ENCODE measurements around the gene GARS1.

Gene GARS1

DNA sequence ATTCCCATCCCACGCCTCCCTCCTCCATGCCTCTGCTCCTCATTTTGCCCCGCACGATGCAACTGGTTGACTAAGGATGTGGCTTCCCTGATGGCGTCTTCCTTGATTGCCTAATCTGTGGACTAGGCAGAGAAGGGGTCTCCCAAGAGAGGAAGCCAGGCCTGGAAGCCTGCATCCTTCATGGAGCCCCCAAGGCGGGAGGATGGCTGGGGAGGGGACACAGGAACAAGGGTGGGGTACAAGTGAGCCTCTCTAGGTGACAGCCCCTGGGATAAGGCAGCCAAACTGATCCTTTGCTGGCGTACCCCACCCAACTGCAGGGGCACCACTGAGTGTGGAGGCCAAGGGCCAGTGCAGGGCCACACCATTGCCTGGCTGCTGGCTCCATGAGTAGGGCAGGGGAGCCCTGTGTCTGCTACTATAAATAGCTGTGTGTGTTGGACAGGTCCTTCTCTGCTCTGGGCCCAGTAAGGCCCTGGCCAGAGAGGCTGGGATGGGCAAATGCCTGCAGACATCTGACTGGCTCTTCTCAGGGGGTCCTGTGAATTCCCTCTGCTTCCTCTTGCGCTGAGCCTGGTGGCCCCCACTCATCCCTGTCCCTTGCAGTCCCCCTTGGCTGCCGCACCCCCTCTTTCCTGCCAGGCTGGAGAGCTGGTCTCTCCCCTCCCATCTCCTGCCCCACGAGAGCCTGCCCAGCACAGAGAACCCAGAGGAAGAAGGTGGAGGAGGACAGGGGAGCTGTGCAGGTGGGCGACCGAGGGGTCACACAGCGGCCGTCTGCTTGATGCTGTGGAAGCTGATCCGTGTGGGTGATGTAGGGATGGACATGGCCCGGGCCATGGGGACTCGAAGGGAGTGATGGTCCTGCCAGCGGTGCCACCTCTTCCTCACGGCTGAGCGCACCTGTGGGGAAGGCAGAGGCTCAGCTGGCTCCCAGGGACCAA is 58.3 kb downstream of the GARS1 start:
- WGBS, 2 experiments = 94 to 96% methylated on average over 19 of the region's 19 CpGs

DNA sequence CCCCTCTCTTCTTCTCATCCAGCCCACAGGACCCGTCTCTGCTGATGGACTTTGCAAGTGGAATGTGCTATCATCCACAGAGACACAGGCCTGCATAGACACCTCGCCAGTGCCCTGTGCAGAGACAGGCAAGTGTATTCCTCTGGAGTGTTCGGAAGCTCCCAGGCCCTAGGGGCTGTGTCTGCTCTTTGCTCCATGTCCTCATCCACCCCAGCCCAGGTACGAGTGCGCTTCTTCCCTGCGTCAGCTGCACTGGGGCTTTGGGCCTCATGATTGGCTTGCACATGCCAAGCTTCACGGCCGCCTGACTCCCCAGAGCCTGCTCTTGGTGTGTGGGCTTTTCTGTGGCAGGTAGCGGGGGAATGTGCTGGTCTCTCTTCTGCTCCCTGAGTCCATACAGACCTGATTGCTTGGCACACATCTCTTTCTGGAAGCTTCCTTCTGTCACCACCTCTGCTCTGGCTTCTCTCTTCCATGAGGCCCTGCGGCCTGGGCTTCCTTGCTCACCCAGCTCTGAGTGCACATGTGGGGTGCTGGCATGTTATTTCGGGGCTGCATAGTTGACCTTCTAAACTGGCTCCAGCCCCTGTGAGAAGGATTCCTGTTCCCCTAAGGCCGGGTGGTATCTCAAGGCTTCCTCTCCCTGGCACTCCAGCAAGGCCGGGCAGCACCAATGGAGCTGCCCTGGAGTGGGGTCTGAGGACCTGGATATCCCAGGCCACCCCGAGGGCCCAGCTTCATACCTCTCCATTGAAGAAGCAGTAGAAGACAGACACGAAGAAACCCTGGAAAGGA is 59.8 kb downstream of the GARS1 start:
- no peaks in the 10 kb centered on the region for H3K9me3 ChIP-seq (ENCODE audit: control insufficient read depth, low read length)
- H3K36me3 ChIP-seq (ENCODE audit: control insufficient read depth, insufficient read depth, low read length) = no peaks in the 10 kb centered on the region
- no peaks in the 10 kb centered on the region for H3K27me3 ChIP-seq (ENCODE audit: control insufficient read depth, insufficient read depth, low read length, poor library complexity, severe bottlenecking)
- no peak overlapping the region for H3K4me3 ChIP-seq (ENCODE audit: insufficient read depth, low read depth, low read length)
- H3K27ac ChIP-seq (ENCODE audit: insufficient read depth, low read depth, low read length, poor library complexity, severe bottlenecking) = no peak overlapping the region
- WGBS, 2 experiments = 95 to 96% methylated on average over 15 of the region's 15 CpGs
- no peaks in the 10 kb centered on the region for H3K4me1 ChIP-seq (ENCODE audit: control insufficient read depth, insufficient read depth, low read length)

More for the DNA sequence above, 58.3 kb downstream of the GARS1 start:
- H3K27ac ChIP-seq (ENCODE audit: insufficient read depth, low read depth, low read length, poor library complexity, severe bottlenecking) = no peak overlapping the region
- H3K4me3 ChIP-seq (ENCODE audit: insufficient read depth, low read depth, low read length) = no peak overlapping the region
- H3K36me3 ChIP-seq (ENCODE audit: control insufficient read depth, insufficient read depth, low read length) = no peaks in the 10 kb centered on the region
- no peaks in the 10 kb centered on the region for H3K27me3 ChIP-seq (ENCODE audit: control insufficient read depth, insufficient read depth, low read length, poor library complexity, severe bottlenecking)
- peaks cover 1% of the 10 kb centered on the region for H3K4me1 ChIP-seq (ENCODE audit: control insufficient read depth, insufficient read depth, low read length)
- no peaks in the 10 kb centered on the region for H3K9me3 ChIP-seq (ENCODE audit: control insufficient read depth, low read length)

DNA sequence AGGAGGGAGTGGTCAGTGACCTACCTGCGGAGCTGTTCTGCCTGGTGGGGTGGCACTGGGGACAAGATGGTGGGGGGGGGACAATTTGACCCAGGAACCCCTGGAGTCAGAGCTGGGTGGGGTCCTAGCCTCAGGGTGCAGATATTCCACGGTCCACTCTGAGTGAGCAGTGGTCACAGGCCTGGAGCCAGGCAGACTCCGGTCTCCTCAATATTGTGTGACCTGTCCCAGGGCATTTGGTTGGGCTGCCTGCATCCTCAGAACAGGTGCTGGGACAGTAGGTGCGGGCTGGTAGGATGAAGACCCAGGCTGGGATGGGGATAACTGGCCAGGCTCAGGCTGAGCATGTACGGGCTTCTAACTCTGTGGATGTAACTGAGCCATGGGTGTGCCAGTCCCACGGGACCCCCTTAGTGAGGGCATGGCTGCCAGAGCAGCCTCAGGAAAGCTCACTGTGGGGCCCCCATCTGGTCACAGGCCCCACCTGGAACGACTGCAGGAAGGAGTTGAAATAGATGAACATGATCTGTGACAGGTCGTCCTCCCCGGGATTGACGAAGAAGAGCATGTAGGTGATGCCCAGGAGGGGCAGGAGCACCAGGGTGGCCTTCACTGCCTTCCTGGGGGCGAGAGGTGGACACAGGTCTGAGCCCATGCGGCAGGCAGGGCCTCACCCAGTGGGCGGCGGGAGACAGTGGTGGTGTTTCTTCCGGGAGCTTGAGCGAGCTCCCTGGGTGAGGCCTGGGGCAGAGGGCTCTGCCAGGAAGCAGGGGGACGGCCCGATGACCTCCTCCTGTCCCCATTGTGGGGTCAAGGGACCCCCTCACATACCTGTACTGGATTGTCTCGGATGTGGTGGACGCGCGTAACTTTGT is 60.7 kb downstream of the GARS1 start:
- no peak overlapping the region for H3K4me3 ChIP-seq (ENCODE audit: insufficient read depth, low read depth, low read length)

DNA sequence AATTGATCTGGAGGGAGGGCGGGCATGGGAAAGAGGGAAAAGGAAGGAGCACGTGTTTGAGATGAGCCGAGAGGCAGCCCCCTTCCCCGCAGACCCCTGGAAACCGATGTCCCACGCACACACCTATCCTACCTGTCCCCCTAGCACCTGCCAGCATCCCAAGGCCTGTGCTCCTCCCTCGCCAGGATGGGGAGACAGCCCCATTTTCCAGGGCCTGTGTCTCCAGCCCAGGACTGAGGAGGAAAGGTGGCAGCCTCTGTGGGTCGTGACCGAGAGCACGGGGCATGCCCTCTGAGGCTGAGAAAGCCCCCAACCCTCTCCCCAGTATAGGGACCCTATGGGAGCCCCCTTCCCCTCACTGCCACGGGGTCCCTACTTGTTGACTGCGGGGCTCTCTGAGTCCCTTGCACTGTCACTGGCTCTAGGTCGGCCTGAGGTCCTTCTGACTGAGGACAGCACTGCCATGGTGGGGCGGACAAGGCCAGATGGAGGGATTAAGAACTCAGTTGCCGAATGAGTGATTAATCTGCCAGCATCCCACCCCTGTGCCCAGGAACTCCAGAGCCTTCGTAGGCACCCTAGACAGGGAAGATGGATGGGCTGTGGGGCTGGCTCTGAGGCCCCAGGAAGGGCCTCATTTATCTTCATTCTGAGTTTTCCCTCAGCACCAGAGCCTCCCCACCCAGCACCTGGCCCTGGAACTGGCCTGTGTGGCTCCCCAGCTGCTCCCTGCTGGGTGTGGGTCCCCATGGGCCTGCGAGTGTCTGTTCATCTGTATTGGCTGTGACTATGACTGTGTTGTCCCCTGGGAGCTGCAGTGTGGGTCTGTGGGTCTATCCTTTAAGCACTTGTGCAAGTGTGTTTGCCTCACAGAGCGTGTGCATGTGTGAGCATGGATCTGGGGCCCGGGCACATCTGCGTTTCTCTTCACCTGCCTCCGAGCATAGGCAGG is 61.6 kb downstream of the GARS1 start:
- H3K27me3 ChIP-seq (ENCODE audit: control insufficient read depth, insufficient read depth, low read length, poor library complexity, severe bottlenecking) = no peaks in the 10 kb centered on the region
- no peaks in the 10 kb centered on the region for H3K36me3 ChIP-seq (ENCODE audit: control insufficient read depth, insufficient read depth, low read length)
- H3K27ac ChIP-seq (ENCODE audit: insufficient read depth, low read depth, low read length, poor library complexity, severe bottlenecking) = no peak overlapping the region
- 88% methylated on average over 21 of the region's 21 CpGs for WGBS, 2 experiments
- H3K9me3 ChIP-seq (ENCODE audit: control insufficient read depth, low read length) = no peaks in the 10 kb centered on the region
- no peak overlapping the region for H3K4me3 ChIP-seq (ENCODE audit: insufficient read depth, low read depth, low read length)
- H3K4me1 ChIP-seq (ENCODE audit: control insufficient read depth, insufficient read depth, low read length) = no peaks in the 10 kb centered on the region

More for the DNA sequence above, 60.7 kb downstream of the GARS1 start:
- Histone ChIP-seq H3K36me3 (ENCODE audit: control insufficient read depth, insufficient read depth, low read length) (no peaks in the 10 kb centered on the region), H3K27me3 (ENCODE audit: control insufficient read depth, insufficient read depth, low read length, poor library complexity, severe bottlenecking) (no peaks in the 10 kb centered on the region), H3K27ac (ENCODE audit: insufficient read depth, low read depth, low read length, poor library complexity, severe bottlenecking) (no peak overlapping the region), H3K9me3 (ENCODE audit: control insufficient read depth, low read length) (no peaks in the 10 kb centered on the region), H3K4me1 (ENCODE audit: control insufficient read depth, insufficient read depth, low read length) (no peaks in the 10 kb centered on the region)
- 92% methylated on average over 22 of the region's 22 CpGs for WGBS, 2 experiments

DNA sequence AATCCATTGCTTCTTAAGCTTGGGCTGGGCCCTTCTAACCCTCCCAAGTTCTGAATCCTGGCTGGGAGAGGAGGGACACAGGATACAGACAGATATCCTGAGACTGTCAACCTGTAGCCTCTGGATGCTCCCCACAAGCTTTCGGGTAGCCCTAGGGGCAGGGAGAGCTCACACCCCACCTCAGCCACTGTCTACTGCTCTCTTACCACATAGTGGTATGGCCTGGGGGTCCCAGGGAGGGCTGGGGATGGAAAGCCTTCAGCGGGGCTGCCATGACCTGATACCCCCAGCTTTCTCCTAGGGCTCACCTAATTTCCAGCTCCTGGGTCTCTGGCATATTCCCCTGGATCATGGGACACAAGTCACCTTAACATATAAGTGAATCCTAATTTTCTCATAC is 62.5 kb downstream of the GARS1 start:
- H3K27ac ChIP-seq (ENCODE audit: insufficient read depth, low read depth, low read length, poor library complexity, severe bottlenecking) = no peak overlapping the region
- WGBS, 2 experiments = 90% methylated on average over 2 of the region's 2 CpGs

DNA sequence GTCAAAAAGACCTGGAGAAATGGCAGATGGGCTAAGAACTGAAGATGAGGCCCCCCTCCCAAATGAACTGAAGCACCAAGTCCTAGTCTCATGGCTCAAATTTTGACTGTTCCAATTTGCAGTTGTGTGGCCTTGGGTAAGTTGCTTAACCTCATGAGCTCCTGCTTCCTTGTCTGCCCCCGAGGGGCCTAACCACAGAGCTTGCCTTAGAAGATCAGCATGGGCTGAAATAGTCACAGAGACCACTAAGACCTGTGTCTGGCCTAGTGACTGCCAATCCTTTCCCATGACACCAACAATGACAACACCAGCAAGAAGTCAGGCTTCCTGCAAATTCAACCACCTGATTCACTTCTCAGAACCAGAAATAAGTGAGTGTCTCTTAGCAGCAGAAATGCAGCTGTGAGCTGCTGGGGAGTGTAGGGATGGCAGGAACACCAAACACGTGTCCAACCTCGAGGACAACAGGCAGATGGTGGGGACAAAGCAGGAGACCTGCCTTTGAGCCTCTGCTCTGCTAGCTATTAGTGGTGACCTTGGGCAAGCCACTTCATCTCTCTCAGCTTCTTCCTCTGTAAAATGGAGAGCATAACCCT is 63.9 kb downstream of the GARS1 start:
- Histone ChIP-seq H3K27me3 (ENCODE audit: control insufficient read depth, insufficient read depth, low read length, poor library complexity, severe bottlenecking) (no peaks in the 10 kb centered on the region), H3K4me1 (ENCODE audit: control insufficient read depth, insufficient read depth, low read length) (no peaks in the 10 kb centered on the region), H3K9me3 (ENCODE audit: control insufficient read depth, low read length) (no peaks in the 10 kb centered on the region), H3K27ac (ENCODE audit: insufficient read depth, low read depth, low read length, poor library complexity, severe bottlenecking) (no peak overlapping the region), H3K36me3 (ENCODE audit: control insufficient read depth, insufficient read depth, low read length) (no peaks in the 10 kb centered on the region), H3K4me3 (ENCODE audit: insufficient read depth, low read depth, low read length) (no peak overlapping the region)
- WGBS, 2 experiments = 93 to 95% methylated on average over 3 of the region's 3 CpGs

More for the DNA sequence above, 62.5 kb downstream of the GARS1 start:
- Histone ChIP-seq H3K36me3 (ENCODE audit: control insufficient read depth, insufficient read depth, low read length) (no peaks in the 10 kb centered on the region), H3K4me1 (ENCODE audit: control insufficient read depth, insufficient read depth, low read length) (no peaks in the 10 kb centered on the region), H3K4me3 (ENCODE audit: insufficient read depth, low read depth, low read length) (no peak overlapping the region), H3K27me3 (ENCODE audit: control insufficient read depth, insufficient read depth, low read length, poor library complexity, severe bottlenecking) (no peaks in the 10 kb centered on the region), H3K9me3 (ENCODE audit: control insufficient read depth, low read length) (no peaks in the 10 kb centered on the region)

DNA sequence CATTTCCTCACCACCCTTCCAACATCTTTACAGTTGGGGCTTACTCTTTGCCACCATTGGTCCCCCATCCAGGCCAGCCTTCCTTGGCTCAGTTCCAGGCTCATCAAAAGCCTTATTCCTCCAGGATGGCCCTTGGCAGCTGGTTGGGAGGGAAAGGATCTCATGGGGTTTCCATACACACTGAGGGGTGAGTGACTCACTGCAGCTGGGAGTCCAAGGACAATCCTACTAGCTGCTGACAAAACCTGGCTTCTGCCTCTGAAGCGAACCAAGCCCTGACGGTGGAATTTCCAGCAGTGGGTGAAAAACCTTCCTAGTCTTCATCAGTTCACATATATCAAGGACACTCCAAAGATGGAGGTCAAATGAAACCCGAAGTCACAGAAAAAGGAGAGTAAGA is 64.6 kb downstream of the GARS1 start:
- 93 to 94% methylated on average over 2 to 3 of the region's 3 CpGs for WGBS, 2 experiments
- Histone ChIP-seq H3K27ac (ENCODE audit: insufficient read depth, low read depth, low read length, poor library complexity, severe bottlenecking) (no peak overlapping the region), H3K36me3 (ENCODE audit: control insufficient read depth, insufficient read depth, low read length) (no peaks in the 10 kb centered on the region), H3K27me3 (ENCODE audit: control insufficient read depth, insufficient read depth, low read length, poor library complexity, severe bottlenecking) (no peaks in the 10 kb centered on the region), H3K4me1 (ENCODE audit: control insufficient read depth, insufficient read depth, low read length) (no peaks in the 10 kb centered on the region), H3K9me3 (ENCODE audit: control insufficient read depth, low read length) (no peaks in the 10 kb centered on the region), H3K4me3 (ENCODE audit: insufficient read depth, low read depth, low read length) (no peak overlapping the region)

DNA sequence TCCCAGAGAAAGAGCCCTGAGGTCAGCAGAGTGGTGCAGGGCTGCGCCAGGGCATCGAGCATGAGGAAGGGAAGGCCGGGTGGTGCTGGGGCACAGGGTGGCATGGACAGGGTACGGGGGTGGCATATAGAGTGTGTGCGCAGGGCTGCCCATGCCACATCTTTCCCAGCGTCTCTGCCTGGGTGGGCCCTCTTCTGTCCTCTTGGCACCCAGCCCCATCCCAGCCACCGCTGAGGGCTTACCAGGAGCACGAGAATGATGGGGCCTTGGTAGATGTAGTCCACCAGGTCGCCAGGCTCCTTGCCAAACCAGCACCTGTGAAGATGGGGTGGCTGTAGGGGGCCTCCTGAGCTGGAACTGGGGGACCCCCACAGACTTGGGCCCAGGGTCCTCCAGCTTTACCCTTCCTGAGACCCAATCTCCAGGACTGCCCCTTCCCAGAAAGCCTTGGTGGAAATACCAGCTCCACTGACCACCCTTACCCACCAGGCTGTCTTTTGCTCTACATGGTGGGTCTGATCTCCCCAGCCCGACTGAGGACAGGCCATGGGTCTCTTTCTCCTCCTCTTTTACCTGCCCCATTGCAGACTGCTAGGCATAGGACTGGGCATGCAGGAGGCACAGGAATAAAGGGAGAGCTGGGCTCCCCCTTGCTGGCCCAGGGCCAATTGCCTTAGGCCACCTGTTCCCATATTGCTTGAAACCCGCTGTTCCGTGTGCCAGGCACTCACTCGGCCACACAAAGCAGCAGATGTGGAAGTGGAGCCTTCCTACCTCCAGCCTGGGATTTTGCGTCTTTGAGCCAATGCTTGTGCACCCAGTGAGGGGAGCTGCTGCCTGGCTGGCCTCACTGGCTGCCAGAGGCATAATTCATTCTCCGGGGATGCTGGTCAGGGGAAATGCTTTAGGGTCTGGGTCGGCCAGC is 65.9 kb downstream of the GARS1 start:
- no peaks in the 10 kb centered on the region for H3K4me1 ChIP-seq (ENCODE audit: control insufficient read depth, insufficient read depth, low read length)
- H3K27ac ChIP-seq (ENCODE audit: insufficient read depth, low read depth, low read length, poor library complexity, severe bottlenecking) = no peak overlapping the region
- 92 to 94% methylated on average over 16 of the region's 16 CpGs for WGBS, 2 experiments
- H3K27me3 ChIP-seq (ENCODE audit: control insufficient read depth, insufficient read depth, low read length, poor library complexity, severe bottlenecking) = no peaks in the 10 kb centered on the region
- no peaks in the 10 kb centered on the region for H3K36me3 ChIP-seq (ENCODE audit: control insufficient read depth, insufficient read depth, low read length)
- H3K4me3 ChIP-seq (ENCODE audit: insufficient read depth, low read depth, low read length) = no peak overlapping the region
- no peaks in the 10 kb centered on the region for H3K9me3 ChIP-seq (ENCODE audit: control insufficient read depth, low read length)
